Amniotic epithelial cell (primary cell): ENCODE results near the gene NEK11.
"Not testable (repeated sequence)": the region's sequence is repeated elsewhere in the genome, so short reads cannot be mapped to it uniquely, and the experiment has no call there.

Source experiments
- DNase-seq: peaks from one replicate; pipeline ENCODE4 v3.0.0-alpha.2; 2010; ENCODE audit warnings: low read depth

The NEK11 gene

GRCh38 chr3:131360191-131360755 is 333.6 kb downstream of the NEK11 start:
- DNase-seq = no peak

GRCh38 chr3:131361066-131361463 is 334.4 kb downstream of the NEK11 start:
- DNase-seq = peak; percentile 9

GRCh38 chr3:131361464-131362421 is 335.1 kb downstream of the NEK11 start:
- DNase-seq = peak; percentile 86

DNA sequence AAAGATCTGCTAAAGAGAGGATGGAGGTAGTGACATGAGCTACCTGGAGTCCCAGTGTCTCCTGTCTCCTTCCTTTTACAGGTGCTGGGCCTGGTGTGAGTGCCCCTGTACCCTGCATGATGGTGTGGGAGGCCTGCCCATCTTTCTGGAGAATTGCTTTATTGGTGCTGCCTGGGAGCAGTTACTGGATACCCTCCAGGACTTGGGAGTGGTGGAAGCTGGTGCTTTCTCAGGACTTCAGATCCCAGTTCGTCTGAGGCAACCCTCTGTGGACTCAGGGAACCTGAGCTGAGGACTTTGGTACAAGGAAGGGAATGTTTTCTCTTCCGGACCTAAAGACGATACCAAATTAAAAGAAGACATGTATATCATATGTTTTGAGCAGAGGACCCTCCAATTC is 336.6 kb downstream of the NEK11 start:
- DNase-seq = no peak

DNA sequence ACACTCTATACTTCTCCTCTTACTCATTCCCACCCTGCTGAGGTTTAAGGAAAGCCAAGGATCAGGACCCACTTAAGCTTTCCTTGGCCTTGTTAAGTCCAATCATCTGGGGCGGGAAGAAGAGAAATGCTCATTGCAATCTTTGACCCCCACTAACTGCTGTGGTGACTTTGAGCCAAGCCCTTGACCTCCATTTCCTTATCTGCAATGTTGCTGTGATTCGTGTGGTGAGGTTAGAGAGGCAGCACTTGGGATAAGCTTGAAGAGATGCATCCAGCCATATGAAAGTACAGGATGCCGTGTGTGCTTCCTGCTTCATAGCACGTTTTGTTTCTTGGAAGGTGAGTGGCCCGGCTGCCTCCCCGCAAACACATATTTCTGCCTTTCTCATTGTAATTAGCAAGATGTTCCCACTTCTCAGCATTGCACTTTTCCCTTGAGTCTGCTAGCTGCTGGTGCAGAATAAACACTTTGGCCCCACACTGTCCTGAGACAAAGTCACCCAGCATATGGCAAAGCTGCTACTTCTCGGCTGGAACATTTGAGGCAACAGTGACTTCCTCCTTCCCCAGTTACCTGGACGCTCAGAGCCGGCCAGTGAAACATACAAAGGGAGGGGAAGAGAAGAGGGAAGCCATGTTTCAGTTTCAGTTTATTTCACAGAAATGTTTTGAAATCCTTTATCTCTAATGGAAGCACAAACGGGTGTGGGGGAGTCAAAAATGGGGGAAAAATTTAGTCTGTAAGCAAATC is 344.4 kb downstream of the NEK11 start:
- peak; percentile 5 for DNase-seq

DNA sequence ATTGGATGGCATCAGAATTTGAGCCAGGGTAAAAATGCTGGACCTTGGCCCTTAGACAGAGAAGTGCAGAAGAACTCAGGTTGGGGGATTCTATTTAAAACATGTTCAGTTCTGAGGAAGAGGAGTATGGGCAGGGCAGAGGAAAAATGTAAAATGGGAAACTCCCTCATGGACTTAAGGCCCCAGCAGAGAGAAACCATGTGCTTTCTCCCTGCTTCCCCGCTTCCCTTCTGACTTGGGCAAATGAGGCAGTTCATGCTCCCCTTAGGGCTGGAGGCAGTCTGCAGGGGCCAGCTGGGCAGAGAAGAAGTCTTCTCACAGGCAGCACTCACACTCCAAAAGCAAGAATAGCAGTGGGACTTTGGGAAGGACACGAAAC is 345.0 kb downstream of the NEK11 start:
- peak; percentile 17 for DNase-seq

- no peak for DNase-seq
Observed at GRCh38 chr3:131374741-131375140, 348.1 kb downstream of the NEK11 start.

GRCh38 chr3:131380821-131381444 is 354.3 kb downstream of the NEK11 start:
- DNase-seq = not testable (repeated sequence)

DNA sequence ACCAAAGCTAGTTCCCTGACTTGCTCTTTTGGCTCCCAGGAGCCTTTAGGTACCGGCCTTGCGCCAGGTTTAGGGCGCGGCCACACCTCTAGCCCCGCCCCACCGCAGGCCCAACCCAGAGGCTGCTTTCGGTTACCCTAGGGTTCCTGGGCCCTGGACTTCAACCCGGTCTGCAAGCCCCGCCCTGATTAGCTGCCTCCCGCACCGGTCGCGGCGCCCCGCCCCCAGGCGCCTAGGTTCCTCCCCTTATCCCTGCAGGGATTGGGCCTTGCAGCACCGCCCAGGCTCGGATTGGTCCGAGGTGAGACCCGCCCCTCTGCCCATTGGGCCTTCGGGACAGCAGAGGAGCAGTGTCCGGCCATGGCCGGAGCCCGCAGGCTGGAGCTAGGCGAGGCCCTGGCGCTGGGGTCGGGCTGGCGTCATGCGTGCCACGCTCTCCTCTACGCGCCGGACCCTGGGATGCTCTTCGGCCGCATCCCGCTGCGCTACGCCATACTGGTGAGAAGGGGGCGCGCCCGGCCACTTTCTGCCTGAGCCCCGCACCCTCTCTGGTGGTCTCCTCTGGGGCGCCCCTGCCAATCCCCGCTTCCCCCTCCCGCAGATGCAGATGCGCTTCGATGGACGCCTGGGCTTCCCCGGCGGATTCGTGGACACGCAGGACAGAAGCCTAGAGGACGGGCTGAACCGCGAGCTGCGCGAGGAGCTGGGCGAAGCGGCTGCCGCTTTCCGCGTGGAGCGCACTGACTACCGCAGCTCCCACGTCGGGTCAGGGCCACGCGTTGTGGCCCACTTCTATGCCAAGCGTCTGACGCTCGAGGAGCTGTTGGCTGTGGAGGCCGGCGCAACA is 355.0 kb downstream of the NEK11 start, which contains the start of gene NUDT16:
NUDT16 (plus strand) TSS at position 330 of the 847 bp plus-strand sequence; CDS start at position 361, 31 bp downstream.
- peak; percentile 98 for DNase-seq

DNA sequence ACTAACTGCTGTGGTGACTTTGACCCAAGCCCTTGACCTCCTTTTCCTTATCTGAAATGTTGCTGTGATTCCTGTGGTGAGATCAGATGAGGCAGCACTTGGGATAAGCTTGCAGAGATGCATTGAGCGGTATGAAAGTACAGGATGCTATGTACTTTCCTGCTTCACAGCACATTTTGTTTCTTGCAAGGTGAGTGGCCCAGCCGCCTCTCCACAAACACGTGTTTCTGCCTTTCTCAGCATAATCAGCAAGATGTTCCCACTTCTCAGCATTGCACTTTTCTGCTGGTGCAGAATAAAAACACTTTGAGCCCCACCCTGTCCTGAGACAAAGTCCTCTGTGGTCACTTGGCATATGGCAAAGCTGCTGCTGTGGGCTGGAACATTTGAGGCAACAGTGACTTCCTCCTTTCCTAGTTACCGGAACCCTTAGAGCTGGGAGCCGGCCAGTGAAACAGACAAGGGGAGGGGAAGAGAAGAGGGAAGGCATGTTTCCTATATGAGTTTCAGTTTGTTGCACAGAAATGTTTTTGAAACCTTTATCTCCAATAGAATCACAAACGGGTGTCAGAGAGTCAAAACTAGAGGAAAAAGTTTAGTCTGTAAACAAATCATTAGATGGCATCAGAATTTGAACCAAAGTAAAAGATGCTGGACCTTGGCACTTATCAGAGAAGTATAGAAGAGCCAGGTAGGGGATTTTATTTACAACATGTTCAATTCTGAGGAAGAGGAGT is 359.9 kb downstream of the NEK11 start:
- peak; percentile 73 for DNase-seq

DNA sequence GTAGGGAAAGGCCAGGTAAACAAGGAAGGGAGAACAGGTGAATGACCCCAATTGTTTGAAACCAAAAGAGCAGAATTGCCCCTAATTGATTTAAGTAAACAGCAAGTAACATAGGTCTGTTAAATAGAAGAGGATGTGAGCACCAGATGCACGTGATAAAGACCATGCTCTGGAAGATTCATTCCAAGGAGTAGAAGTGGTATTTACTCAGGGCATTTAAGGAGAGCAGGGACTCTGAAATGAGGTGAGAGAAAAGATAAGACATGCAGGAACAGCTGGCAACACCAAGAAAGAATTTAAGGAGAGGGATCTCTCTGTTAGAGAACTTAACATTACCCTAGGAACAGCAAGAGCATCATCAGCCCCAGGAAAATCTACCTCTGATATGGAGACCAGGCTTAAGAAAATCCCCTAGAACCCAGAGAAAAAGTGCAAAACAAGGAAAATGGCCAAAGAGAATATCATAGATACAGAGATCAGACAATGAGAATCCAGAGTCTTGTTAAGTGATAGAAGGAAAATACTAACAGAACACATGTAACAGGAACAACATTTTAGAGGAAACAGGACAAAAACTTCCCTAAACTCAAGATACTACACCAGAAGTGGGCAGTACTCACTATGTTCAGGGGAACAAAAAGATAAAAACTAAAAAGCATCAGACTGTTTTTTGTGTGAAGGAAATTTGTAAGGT is 361.3 kb downstream of the NEK11 start:
- DNase-seq = no peak

GRCh38 chr3:131388490-131388799 is 361.8 kb downstream of the NEK11 start:
- no peak for DNase-seq

DNA sequence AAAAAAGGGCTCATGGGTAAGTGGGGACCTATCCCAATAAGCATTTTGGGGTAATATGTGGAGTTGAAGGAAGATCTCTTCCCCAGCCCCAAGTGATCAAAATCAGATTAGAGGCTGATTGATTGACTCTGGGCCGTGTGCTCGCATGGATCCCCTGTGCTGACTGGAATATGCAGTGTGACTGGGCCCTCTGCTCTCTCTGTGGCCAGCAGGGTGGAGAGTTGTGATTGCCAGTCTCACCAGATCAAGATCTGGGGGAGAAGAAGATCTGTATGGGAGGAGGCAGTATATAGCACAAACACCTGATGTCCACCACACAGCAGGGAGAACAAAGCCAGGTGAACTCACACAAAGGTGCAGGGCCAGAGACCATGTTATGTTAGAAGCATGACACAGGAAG is 363.7 kb downstream of the NEK11 start:
- DNase-seq = no peak

DNA sequence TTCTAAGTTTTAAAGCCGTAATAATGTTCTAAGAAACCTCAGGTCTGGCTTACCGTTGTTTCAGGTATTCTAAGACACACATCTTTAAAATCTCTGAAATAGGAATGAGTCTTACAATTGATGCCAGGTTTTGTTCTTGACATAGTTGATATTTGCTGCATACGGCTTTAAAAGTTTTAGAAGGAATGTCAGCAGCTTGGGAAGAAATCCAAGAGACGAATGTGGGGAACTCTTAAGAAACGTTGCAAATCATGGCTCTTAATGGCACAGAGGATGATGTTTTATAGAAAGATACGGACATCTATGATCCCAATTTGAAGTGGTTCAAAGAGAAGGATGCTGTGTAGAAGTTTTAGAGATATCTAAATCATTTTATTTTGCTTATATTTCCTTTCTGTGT is 366.4 kb downstream of the NEK11 start:
- no peak for DNase-seq

- no peak for DNase-seq
Observed at GRCh38 chr3:131393868-131394267, 367.2 kb downstream of the NEK11 start.

DNA sequence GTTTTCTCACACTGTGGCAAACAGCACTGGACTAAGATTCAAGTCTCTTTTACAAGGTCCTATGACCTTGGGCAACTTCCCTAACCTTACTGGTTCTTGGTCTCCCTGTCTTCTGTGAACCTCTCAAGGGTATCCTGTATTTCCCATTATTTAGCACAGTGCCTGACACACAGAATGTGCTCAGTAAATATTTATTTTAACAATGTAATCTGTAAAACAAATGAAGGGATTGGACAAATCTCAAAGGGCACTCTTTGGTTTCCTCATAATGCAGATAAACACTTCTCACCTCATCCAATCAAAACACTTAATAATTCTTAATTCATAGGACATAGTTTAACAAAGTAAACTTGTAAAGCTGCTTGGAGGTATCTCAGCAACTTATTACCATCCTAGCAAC is 367.7 kb downstream of the NEK11 start:
- DNase-seq = no peak

DNA sequence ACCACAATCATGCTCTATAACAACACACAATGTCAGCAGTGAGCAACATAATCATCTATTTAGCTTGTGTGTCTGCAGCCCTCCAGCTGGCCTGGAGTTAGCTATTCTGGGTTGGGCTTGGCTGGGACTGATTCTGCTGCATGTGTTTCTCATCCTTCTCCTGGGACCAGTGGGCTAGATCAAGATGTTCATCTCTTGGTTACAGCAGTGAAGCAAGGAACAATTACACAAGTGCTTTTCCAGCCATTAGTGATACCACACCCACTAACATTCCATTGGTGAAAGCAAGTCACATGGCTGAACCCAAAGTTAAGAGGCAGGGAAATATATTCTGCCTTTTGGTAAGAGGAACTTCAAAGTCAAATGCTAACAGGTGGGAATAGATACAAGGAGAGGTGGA is 369.5 kb downstream of the NEK11 start:
- DNase-seq = peak; percentile 18

DNA sequence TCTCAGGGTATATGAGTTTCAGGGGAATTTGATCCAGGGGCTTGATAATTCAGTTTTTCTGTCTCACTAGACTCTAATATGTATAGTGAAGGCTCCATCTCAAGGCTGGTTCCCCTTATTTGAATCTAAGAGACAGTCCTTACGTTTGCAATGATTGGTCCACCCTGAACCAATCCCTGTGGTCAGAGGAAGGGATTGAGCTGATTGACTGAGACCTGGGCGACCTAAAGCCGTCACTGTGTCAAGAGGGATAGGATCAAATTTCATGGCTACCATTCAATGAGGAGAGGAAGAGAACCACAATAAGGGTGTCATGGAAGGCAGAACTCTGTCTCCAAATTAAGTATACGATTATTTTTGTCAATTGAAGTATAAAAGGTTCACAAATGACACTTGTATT is 371.2 kb downstream of the NEK11 start:
- DNase-seq = no peak
